ENCODE measurements around the gene GGT1.
"Not testable (repeated sequence)": the region's sequence is repeated elsewhere in the genome, so short reads cannot be mapped to it uniquely, and the experiment has no call there.

Gene GGT1

GRCh38 chr22:24646756-24647155 is 43.8 kb downstream of the GGT1 start:
- not testable (repeated sequence) for DNase-seq; H3K9me2 ChIP-seq (replicated peaks; ENCODE audit: insufficient read depth, low read length); H3K4me1 ChIP-seq (ENCODE audit: low read length); H3K27ac ChIP-seq (ENCODE audit: low read length); H3K36me3 ChIP-seq (replicated peaks; ENCODE audit: insufficient read depth, low read length); H3F3A ChIP-seq (ENCODE audit: insufficient read depth, low read length); H2AFZ ChIP-seq (ENCODE audit: low read length); H3K79me2 ChIP-seq (ENCODE audit: low read length); H3K27me3 ChIP-seq (replicated peaks; ENCODE audit: insufficient read depth, low read length); H4K20me1 ChIP-seq (ENCODE audit: insufficient read depth, low read length); H3K9ac ChIP-seq (ENCODE audit: low read length); H3K4me3 ChIP-seq (ENCODE audit: low read length); H3K9me3 ChIP-seq (replicated peaks; ENCODE audit: insufficient read depth, low read length); H3K4me2 ChIP-seq (ENCODE audit: low read depth, low read length)

DNA sequence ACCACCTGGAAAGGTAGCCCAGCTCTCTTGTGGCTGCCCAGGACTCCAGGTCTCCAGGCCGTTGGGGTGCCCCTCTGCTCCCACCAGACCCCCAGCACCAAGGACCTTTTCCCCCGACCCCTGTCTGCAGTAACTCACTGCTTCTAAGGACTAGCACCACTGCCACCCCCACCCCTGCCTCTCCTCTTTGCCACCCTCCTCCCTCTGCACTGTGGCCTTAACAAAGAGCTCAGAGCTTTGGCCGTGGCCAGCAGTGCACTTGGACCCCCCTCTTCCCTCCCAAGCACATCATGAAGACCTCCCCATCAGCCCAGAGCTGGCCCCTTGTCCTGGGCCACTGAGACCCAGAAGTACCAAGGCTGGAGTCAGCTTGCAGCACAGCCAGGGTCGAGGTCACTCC is 46.4 kb downstream of the GGT1 start:
- H3K4me3 ChIP-seq (ENCODE audit: low read length); H2AFZ ChIP-seq (ENCODE audit: low read length); H3K79me2 ChIP-seq (ENCODE audit: low read length); H4K20me1 ChIP-seq (ENCODE audit: insufficient read depth, low read length); H3K4me1 ChIP-seq (ENCODE audit: low read length); H3K9me3 ChIP-seq (replicated peaks; ENCODE audit: insufficient read depth, low read length); H3K9me2 ChIP-seq (replicated peaks; ENCODE audit: insufficient read depth, low read length); H3F3A ChIP-seq (ENCODE audit: insufficient read depth, low read length); H3K27ac ChIP-seq (ENCODE audit: low read length); H3K9ac ChIP-seq (ENCODE audit: low read length); H3K27me3 ChIP-seq (replicated peaks; ENCODE audit: insufficient read depth, low read length); H3K4me2 ChIP-seq (ENCODE audit: low read depth, low read length); H3K36me3 ChIP-seq (replicated peaks; ENCODE audit: insufficient read depth, low read length); DNase-seq: not testable (repeated sequence)

GRCh38 chr22:24650884-24651283 is 47.9 kb downstream of the GGT1 start:
- not testable (repeated sequence) for H4K20me1 ChIP-seq (ENCODE audit: insufficient read depth, low read length); DNase-seq; H3K4me2 ChIP-seq (ENCODE audit: low read depth, low read length); H3K27ac ChIP-seq (ENCODE audit: low read length); H3F3A ChIP-seq (ENCODE audit: insufficient read depth, low read length); H3K27me3 ChIP-seq (replicated peaks; ENCODE audit: insufficient read depth, low read length); H3K4me3 ChIP-seq (ENCODE audit: low read length); H3K79me2 ChIP-seq (ENCODE audit: low read length); H3K9me2 ChIP-seq (replicated peaks; ENCODE audit: insufficient read depth, low read length); H3K9ac ChIP-seq (ENCODE audit: low read length); H3K9me3 ChIP-seq (replicated peaks; ENCODE audit: insufficient read depth, low read length); H3K4me1 ChIP-seq (ENCODE audit: low read length); H2AFZ ChIP-seq (ENCODE audit: low read length); H3K36me3 ChIP-seq (replicated peaks; ENCODE audit: insufficient read depth, low read length)

DNA sequence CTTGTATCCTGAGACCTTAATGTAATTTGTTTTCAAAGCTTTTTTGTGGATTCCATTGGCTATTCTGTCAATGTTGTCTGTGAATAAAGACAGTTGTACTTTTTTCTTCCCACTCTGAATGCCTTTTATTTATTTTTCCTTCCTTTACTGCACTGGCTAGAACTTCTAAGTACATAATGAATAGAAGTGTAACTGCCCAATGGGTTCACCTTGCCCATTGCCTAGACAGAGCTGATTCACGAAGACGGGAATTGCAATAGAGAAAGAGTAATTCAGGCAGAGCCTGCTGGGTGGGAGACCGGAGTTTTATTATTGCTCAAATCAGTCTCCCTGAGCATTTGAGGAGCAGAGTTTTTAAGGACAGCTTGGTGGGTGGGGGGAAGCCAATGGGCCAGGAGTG is 62.4 kb downstream of the GGT1 start:
- H3K4me1 ChIP-seq (ENCODE audit: low read length); H3F3A ChIP-seq (ENCODE audit: insufficient read depth, low read length); DNase-seq; H3K9me3 ChIP-seq (replicated peaks; ENCODE audit: insufficient read depth, low read length); H3K36me3 ChIP-seq (replicated peaks; ENCODE audit: insufficient read depth, low read length); H3K79me2 ChIP-seq (ENCODE audit: low read length); H3K4me3 ChIP-seq (ENCODE audit: low read length); H2AFZ ChIP-seq (ENCODE audit: low read length); H4K20me1 ChIP-seq (ENCODE audit: insufficient read depth, low read length); H3K9me2 ChIP-seq (replicated peaks; ENCODE audit: insufficient read depth, low read length); H3K9ac ChIP-seq (ENCODE audit: low read length); H3K27me3 ChIP-seq (replicated peaks; ENCODE audit: insufficient read depth, low read length); H3K4me2 ChIP-seq (ENCODE audit: low read depth, low read length); H3K27ac ChIP-seq (ENCODE audit: low read length): not testable (repeated sequence)

DNA sequence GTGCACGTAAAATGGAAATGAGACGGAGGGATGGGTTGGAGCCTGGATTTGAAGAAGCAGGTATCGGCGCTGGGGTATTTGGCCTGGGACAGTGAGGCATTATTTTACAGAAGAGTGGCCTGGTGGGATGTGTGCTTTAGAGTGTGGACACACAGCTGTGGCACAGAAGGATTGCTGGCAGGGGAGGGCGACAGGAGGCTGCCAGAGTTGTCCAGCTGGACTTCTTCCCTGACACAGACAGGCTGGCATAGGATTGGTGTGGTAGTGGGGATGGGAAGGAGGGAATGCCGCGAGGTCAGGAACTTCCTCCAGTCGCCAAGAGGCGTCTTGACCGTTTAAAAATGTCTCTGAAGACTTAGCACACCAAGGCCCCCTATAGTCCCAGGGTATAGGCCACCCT is 64.9 kb downstream of the GGT1 start:
- not testable (repeated sequence) for H3K27ac ChIP-seq (ENCODE audit: low read length); DNase-seq; H3K27me3 ChIP-seq (replicated peaks; ENCODE audit: insufficient read depth, low read length)

DNA sequence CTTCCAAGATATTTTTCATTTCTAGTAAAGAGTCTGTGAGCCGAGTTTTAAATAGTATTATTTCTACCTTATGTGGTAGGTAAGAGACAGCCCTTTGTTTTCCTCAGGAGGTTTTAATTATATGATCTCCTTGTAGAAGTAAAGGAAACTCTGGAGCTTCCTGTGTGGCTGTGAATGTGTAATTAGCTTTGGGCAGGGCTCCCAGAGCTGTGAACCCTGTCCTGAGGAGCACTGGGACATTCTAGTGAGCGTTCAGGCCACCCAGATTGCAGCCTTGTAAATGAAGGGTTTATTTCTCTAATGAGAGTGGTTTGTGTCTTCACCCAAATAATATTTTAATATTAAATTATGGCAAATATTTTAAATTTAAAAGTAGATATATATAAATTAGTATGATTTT is 69.5 kb downstream of the GGT1 start:
- not testable (repeated sequence) for H3K36me3 ChIP-seq (replicated peaks; ENCODE audit: insufficient read depth, low read length); H3K9me3 ChIP-seq (replicated peaks; ENCODE audit: insufficient read depth, low read length); H3K27ac ChIP-seq (ENCODE audit: low read length); DNase-seq; H4K20me1 ChIP-seq (ENCODE audit: insufficient read depth, low read length); H3K4me3 ChIP-seq (ENCODE audit: low read length); H3F3A ChIP-seq (ENCODE audit: insufficient read depth, low read length); H3K9ac ChIP-seq (ENCODE audit: low read length); H2AFZ ChIP-seq (ENCODE audit: low read length); H3K4me1 ChIP-seq (ENCODE audit: low read length); H3K4me2 ChIP-seq (ENCODE audit: low read depth, low read length); H3K27me3 ChIP-seq (replicated peaks; ENCODE audit: insufficient read depth, low read length); H3K9me2 ChIP-seq (replicated peaks; ENCODE audit: insufficient read depth, low read length); H3K79me2 ChIP-seq (ENCODE audit: low read length)

More for the DNA sequence above, 64.9 kb downstream of the GGT1 start:
- H3K79me2 ChIP-seq (ENCODE audit: low read length); H3K9ac ChIP-seq (ENCODE audit: low read length); H3K4me2 ChIP-seq (ENCODE audit: low read depth, low read length); H4K20me1 ChIP-seq (ENCODE audit: insufficient read depth, low read length); H3F3A ChIP-seq (ENCODE audit: insufficient read depth, low read length); H2AFZ ChIP-seq (ENCODE audit: low read length); H3K4me1 ChIP-seq (ENCODE audit: low read length); H3K9me3 ChIP-seq (replicated peaks; ENCODE audit: insufficient read depth, low read length); H3K36me3 ChIP-seq (replicated peaks; ENCODE audit: insufficient read depth, low read length); H3K9me2 ChIP-seq (replicated peaks; ENCODE audit: insufficient read depth, low read length); H3K4me3 ChIP-seq (ENCODE audit: low read length): not testable (repeated sequence)
